Fibroblast of lung (primary cell): ENCODE measurements around the gene CLCN4. TPM values are rescaled to one million over a fixed set of nuclear protein-coding genes. Genes with fewer than 3 reads are reported as not detected.

ENCODE experiments used
- DNase-seq, 2 donors: peaks; one replicate each; pipeline versions ENCODE4 v3.0.0 to v3.0.0-alpha.2; 2010; ENCODE audit warnings: low read depth in 2 of 2
- H2AFZ ChIP-seq: 2 replicates; pipeline ENCODE4 v1.5.1; 2012; ENCODE audit warnings: low read length, control low read depth, inconsistent platforms
- H3K27ac ChIP-seq: 2 replicates; pipeline ENCODE4 v1.5.1; 2011; ENCODE audit warnings: low read length, control low read depth; ENCODE audit not compliant: insufficient read depth
- H3K27me3 ChIP-seq: 2 replicates; pipeline ENCODE4 v1.5.1; 2011; ENCODE audit warnings: mild to moderate bottlenecking, low read length; ENCODE audit not compliant: control insufficient read depth, insufficient read depth
- H3K36me3 ChIP-seq: 2 replicates; pipeline ENCODE4 v1.5.1; 2011; ENCODE audit warnings: low read length; ENCODE audit not compliant: control insufficient read depth, insufficient read depth
- H3K4me1 ChIP-seq: 2 replicates; pipeline ENCODE4 v1.5.1; 2011; ENCODE audit warnings: low read length; ENCODE audit not compliant: control insufficient read depth, insufficient read depth; ENCODE audit errors: extremely low read depth
- H3K4me2 ChIP-seq: 2 replicates; pipeline ENCODE4 v1.5.1; 2011; ENCODE audit warnings: low read length, control low read depth; ENCODE audit not compliant: insufficient read depth; ENCODE audit errors: extremely low read depth
- H3K4me3 ChIP-seq, 4 experiments: fragments of 200-600 bp in 1 of 4; sonication (generic) in 1 of 4; replicated peaks in 1 of 4; 2 replicates each; pipeline ENCODE4 v1.5.1; 2011 to 2016; ENCODE audit warnings: low read length in 4 of 4, low read depth in 3 of 4, mild to moderate bottlenecking in 3 of 4, control low read depth in 2 of 4, inconsistent platforms in 1 of 4, mixed read lengths in 1 of 4; ENCODE audit not compliant: insufficient read depth in 1 of 4; ENCODE audit errors: control extremely low read depth in 1 of 4
- H3K79me2 ChIP-seq: 2 replicates; pipeline ENCODE4 v1.5.1; 2012; ENCODE audit warnings: mild to moderate bottlenecking, low read length, inconsistent platforms; ENCODE audit not compliant: control insufficient read depth, insufficient read depth
- H3K9ac ChIP-seq: 2 replicates; pipeline ENCODE4 v1.5.1; 2011; ENCODE audit warnings: mild to moderate bottlenecking, low read length, control low read depth; ENCODE audit not compliant: insufficient read depth
- H3K9me3 ChIP-seq: 2 replicates; pipeline ENCODE4 v1.5.1; 2012; ENCODE audit warnings: low read depth, low read length; ENCODE audit not compliant: control insufficient read depth, insufficient read depth
- H4K20me1 ChIP-seq: 2 replicates; pipeline ENCODE4 v1.5.1; 2011; ENCODE audit warnings: low read length; ENCODE audit not compliant: control insufficient read depth, insufficient read depth; ENCODE audit errors: extremely low read depth
- EZH2 ChIP-seq: IDR thresholded peaks from 2 replicates; pipeline ENCODE4 v1.5.1; 2012; ENCODE audit warnings: low read length, control low read depth, mild to moderate bottlenecking; ENCODE audit errors: missing control alignments
- polyA plus RNA-seq, 2 donors: library from polyadenylated mRNA; depleted of rRNA in 1 of 2; stranded (reverse) in 1 of 2; unstranded in 1 of 2; fragments of >200 nt; gene quantifications; 2 replicates each; pipeline ENCODE4 v1.2.1, GENCODE V29; 2011 to 2012; ENCODE audit warnings: missing spikeins in 1 of 2
- total RNA-seq: library from RNA; depleted of rRNA; stranded (reverse); fragments of >200 nt; gene quantifications from 2 replicates; pipeline ENCODE4 v1.2.1, GENCODE V29; 2014
- TF ChIP-seq, protein P1 (sequence below), 2 donors: IDR thresholded peaks in 1 of 2; conservative IDR thresholded peaks in 1 of 2; 1 replicate in 1 of 2; 2 replicates in 1 of 2; pipeline ENCODE4 v1.5.1; 2011 to 2012; ENCODE audit warnings: low read length in 2 of 2, control low read depth in 1 of 2, inconsistent platforms in 1 of 2, low read depth in 1 of 2, mild to moderate bottlenecking in 1 of 2

CLCN4 gene
- total and polyA plus RNA-seq, 2 donors (not counting 1 experiment from before 2014, with no cell fraction given) = 0.70 to 4.0 TPM

GRCh38 chrX:10134921-10135320 is 21.9 kb upstream of the CLCN4 start:
- Histone ChIP-seq H3K9ac (no peak overlapping the region), H2AFZ (no peak overlapping the region), H3K79me2 (no peaks in the 10 kb centered on the region), H3K4me2 (no peak overlapping the region), H4K20me1 (no peaks in the 10 kb centered on the region), H3K4me3 (no peak overlapping the region), H3K4me1 (no peaks in the 10 kb centered on the region), H3K27ac (no peak overlapping the region), H3K36me3 (no peaks in the 10 kb centered on the region), H3K27me3 (no peaks in the 10 kb centered on the region), H3K9me3 (no peaks in the 10 kb centered on the region)
- TF ChIP-seq, protein P1, sequence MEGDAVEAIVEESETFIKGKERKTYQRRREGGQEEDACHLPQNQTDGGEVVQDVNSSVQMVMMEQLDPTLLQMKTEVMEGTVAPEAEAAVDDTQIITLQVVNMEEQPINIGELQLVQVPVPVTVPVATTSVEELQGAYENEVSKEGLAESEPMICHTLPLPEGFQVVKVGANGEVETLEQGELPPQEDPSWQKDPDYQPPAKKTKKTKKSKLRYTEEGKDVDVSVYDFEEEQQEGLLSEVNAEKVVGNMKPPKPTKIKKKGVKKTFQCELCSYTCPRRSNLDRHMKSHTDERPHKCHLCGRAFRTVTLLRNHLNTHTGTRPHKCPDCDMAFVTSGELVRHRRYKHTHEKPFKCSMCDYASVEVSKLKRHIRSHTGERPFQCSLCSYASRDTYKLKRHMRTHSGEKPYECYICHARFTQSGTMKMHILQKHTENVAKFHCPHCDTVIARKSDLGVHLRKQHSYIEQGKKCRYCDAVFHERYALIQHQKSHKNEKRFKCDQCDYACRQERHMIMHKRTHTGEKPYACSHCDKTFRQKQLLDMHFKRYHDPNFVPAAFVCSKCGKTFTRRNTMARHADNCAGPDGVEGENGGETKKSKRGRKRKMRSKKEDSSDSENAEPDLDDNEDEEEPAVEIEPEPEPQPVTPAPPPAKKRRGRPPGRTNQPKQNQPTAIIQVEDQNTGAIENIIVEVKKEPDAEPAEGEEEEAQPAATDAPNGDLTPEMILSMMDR (conservative IDR thresholded peaks at IDR 0.05 in 1 of 2, IDR thresholded peaks at IDR 0.05 in 1 of 2; ENCODE audit: low read depth in 1 of 2, low read length in 2 of 2) = no peak
- no peak for TF ChIP-seq EZH2
- no peak for DNase-seq

GRCh38 chrX:10135561-10136399 is 21.0 kb upstream of the CLCN4 start:
- Histone ChIP-seq H3K4me2 (no peak overlapping the region), H3K9me3 (no peaks in the 10 kb centered on the region), H3K79me2 (no peaks in the 10 kb centered on the region), H3K4me1 (no peaks in the 10 kb centered on the region), H3K27ac (no peak overlapping the region), H2AFZ (no peak overlapping the region), H3K27me3 (no peaks in the 10 kb centered on the region), H4K20me1 (no peaks in the 10 kb centered on the region), H3K36me3 (no peaks in the 10 kb centered on the region), H3K4me3 (no peak overlapping the region), H3K9ac (no peak overlapping the region)
- TF ChIP-seq, protein P1 (conservative IDR thresholded peaks at IDR 0.05 in 1 of 2, IDR thresholded peaks at IDR 0.05 in 1 of 2; ENCODE audit: low read depth in 1 of 2, low read length in 2 of 2) = no peak
- TF ChIP-seq EZH2 = no peak
- DNase-seq = no peak

DNA sequence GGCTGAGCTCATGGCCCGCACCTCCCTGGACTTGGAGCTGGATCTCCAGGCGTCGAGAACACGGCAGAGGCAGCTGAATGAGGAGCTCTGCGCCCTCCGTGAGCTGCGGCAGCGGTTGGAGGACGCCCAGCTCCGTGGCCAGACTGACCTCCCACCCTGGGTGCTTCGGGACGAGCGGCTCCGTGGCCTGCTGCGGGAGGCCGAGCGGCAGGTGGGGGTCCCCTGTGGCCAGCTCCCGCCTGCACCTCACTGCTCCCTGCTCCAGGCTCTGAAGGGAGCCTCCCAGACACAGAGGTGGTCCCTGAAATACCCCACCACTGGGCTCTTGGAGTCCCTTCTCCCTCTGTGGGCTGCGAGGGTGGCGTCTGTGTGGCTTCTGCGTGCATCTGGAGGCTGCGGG is 18.0 kb upstream of the CLCN4 start:
- H3K27ac ChIP-seq = no peak overlapping the region
- H3K27me3 ChIP-seq = no peaks in the 10 kb centered on the region
- H3K4me3 ChIP-seq = no peak overlapping the region
- H3K79me2 ChIP-seq = no peaks in the 10 kb centered on the region
- H3K9me3 ChIP-seq = no peaks in the 10 kb centered on the region
- no peak overlapping the region for H2AFZ ChIP-seq
- H3K36me3 ChIP-seq = peaks cover 2% of the 10 kb centered on the region
- H3K4me2 ChIP-seq = no peak overlapping the region
- TF ChIP-seq, protein P1 (conservative IDR thresholded peaks at IDR 0.05 in 1 of 2, IDR thresholded peaks at IDR 0.05 in 1 of 2; ENCODE audit: low read depth in 1 of 2, low read length in 2 of 2) = no peak
- no peak for TF ChIP-seq EZH2
- DNase-seq = no peak
- no peak overlapping the region for H3K9ac ChIP-seq
- H3K4me1 ChIP-seq = no peaks in the 10 kb centered on the region
- H4K20me1 ChIP-seq = no peaks in the 10 kb centered on the region
